ENCODE data around the gene CYGB.

GRCh38 chr17:76534831-76535732 is 2.4 kb downstream of the CYGB start:
- no peak for TF ChIP-seq EZH2phosphoT487 (IDR thresholded peaks at IDR 0.05; ENCODE audit: borderline replicate concordance, low read length)
- no peak for TF ChIP-seq CTCF (IDR thresholded peaks at IDR 0.05; ENCODE audit: low read depth, low read length, poor library complexity, severe bottlenecking)

Measured in DOHH2 (cell line).